Thoracic aorta (tissue), 2 donors: ENCODE measurements around the gene GDPD2. TPM values are rescaled to one million over a fixed set of nuclear protein-coding genes. Genes with fewer than 3 reads are reported as not detected.

Experiments used
- ATAC-seq: fragments of 150-250 bp; one replicate; pipeline ENCODE4 v1.8.0; 2017; ENCODE audit warnings: low read depth; ENCODE audit not compliant: insufficient number of reproducible peaks, low FRiP score
- DNase-seq: peaks from one replicate; pipeline ENCODE4 v3.0.0-alpha.2; 2020; ENCODE audit warnings: low spot score
- H3K27ac ChIP-seq, 2 donors: fragments of 200-600 bp; sonication (generic); 1 replicate in 1 of 2; 2 replicates in 1 of 2; pipeline ENCODE4 v1.5.1; 2016; ENCODE audit warnings: mild to moderate bottlenecking in 2 of 2, moderate library complexity in 2 of 2
- H3K27me3 ChIP-seq: fragments of 200-600 bp; sonication (generic); replicated peaks from 2 replicates; pipeline ENCODE4 v1.6.0; 2016; ENCODE audit warnings: mild to moderate bottlenecking; ENCODE audit not compliant: insufficient read depth
- H3K36me3 ChIP-seq: fragments of 200-600 bp; sonication (generic); one replicate; pipeline ENCODE4 v1.5.1; 2016
- H3K4me1 ChIP-seq, 2 donors: fragments of 200-600 bp; sonication (generic); 1 replicate in 1 of 2; 2 replicates in 1 of 2; pipeline versions ENCODE4 v1.5.1 to v1.6.0; 2016; ENCODE audit warnings: low read depth in 2 of 2, mild to moderate bottlenecking in 1 of 2; ENCODE audit not compliant: control insufficient read depth in 1 of 2
- H3K4me3 ChIP-seq: fragments of 200-600 bp; sonication (generic); 2 replicates; pipeline ENCODE4 v1.5.1; 2016; ENCODE audit warnings: mild to moderate bottlenecking
- H3K9me3 ChIP-seq: fragments of 200-600 bp; sonication (generic); 2 replicates; pipeline ENCODE4 v1.5.1; 2016
- CTCF ChIP-seq: fragments of 200-600 bp; sonication (generic); IDR thresholded peaks from one replicate; pipeline ENCODE4 v1.5.1; 2019; ENCODE audit warnings: antibody characterized with exemption
- total RNA-seq, 2 donors: library from RNA; depleted of rRNA; stranded (reverse); fragments of >200 nt; gene quantifications; one replicate each; pipeline versions ENCODE4 v1.1.0 to v1.2.3, GENCODE V29; 2016

The GDPD2 gene
- total RNA-seq, 2 donors from 2014 or later: not detected

GRCh38 chrX:70477734-70478075, 54.6 kb downstream of the GDPD2 start:
- no peaks in the 10 kb centered on the region for H3K36me3 ChIP-seq
- H3K4me1 ChIP-seq: peaks cover 13 to 49% of the 10 kb centered on the region in 2 donors
- H3K27ac ChIP-seq: peak overlapping the region; percentile 65 to 85
- H3K4me3 ChIP-seq: peak overlapping the region; percentile 45
- H3K9me3 ChIP-seq: no peaks in the 10 kb centered on the region
- TF ChIP-seq CTCF: no peak
- DNase-seq (no peak), ATAC-seq (no peak)
- no peaks in the 10 kb centered on the region for H3K27me3 ChIP-seq

DNA sequence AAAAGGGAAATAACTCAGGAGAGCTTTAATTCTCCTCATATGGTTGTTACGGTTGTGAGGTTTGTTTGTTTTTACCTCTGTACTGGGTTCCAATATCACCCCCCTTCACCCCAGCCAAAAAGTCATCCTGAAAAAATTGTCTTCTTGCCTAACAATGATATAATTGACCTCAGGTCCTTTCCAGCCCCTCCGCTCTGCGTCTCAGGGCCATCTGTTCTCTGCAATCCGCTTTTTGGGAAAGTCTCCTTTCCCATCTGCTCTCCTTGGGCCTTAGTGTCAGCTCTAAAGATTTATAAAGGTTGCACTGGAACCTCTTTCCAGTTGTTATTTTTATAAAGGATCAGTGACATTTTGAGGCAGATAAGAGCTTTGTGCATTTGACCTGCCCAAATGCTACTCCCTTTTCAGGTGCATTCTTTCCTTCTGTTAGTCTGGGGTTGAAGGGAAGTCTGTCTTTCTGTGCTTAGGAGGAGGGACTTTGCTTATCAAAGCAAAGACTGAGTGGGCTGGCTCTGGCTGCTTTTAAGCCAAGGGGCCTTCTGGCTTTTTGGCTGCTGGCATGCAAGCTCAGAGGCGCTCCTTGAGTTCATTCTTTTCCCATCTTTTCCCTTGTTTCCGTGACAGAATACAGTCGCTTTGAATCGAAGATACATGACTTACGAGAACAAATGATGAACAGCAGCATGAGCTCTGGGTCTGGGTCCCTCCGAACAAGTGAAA, 55.6 kb downstream of the GDPD2 start:
- DNase-seq (no peak), ATAC-seq (no peak)
- Histone ChIP-seq H3K4me1 (peaks cover 13 to 49% of the 10 kb centered on the region in 2 donors), H3K27me3 (no peaks in the 10 kb centered on the region), H3K27ac (peak overlapping the region; percentile 65 to 85), H3K36me3 (no peaks in the 10 kb centered on the region), H3K4me3 (no peak overlapping the region), H3K9me3 (no peaks in the 10 kb centered on the region)
- no peak for TF ChIP-seq CTCF

GRCh38 chrX:70479247-70479921, 56.3 kb downstream of the GDPD2 start:
- TF ChIP-seq CTCF: no peak
- ATAC-seq: no peak

DNA sequence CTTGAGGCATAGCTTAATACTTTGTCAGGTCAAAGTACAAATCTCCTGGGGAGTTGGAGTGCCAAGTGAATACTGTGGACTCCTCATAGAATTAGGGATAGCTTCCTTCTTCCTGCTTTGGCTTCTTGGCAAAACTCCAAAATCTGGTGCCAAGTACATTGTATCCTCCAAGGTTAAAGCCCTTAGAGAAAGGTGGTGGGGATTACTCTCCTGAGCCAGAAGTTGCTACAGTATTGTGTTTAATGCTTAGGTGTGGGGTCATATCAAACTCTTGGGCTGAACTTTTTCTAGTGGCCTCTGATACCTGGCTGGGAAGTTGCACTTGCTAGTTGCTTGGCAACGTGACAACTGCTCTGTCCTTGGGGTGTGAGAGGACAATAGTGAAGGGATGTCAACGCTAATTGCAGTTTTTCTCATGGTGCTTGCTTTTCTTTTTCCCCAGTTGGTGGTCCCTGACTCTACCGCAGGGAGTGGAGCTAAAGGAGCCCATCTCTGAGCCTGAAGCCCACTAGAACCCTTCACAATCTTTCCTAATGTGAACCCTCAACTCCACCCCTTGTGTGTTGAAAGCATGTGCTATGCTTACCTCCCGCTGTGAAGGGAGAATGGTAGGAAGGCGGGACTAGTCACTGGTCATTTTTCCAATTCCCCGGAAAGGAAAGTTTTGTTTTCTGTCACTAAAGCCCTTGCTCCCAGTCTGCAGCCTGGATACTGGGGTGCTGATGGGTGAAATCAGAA, 57.0 kb downstream of the GDPD2 start:
- peaks cover 13 to 49% of the 10 kb centered on the region in 2 donors for H3K4me1 ChIP-seq
- no peaks in the 10 kb centered on the region for H3K27me3 ChIP-seq
- no peak for ATAC-seq
- H3K27ac ChIP-seq: peak overlapping the region; percentile 47 to 85
- peak overlapping the region; percentile 4 for H3K4me3 ChIP-seq
- DNase-seq: no peak
- no peaks in the 10 kb centered on the region for H3K9me3 ChIP-seq
- TF ChIP-seq CTCF: no peak
- H3K36me3 ChIP-seq: no peaks in the 10 kb centered on the region

More at GRCh38 chrX:70479247-70479921, 56.3 kb downstream of the GDPD2 start:
- peaks cover 13 to 49% of the 10 kb centered on the region in 2 donors for H3K4me1 ChIP-seq
- H3K27me3 ChIP-seq: no peaks in the 10 kb centered on the region
- no peak overlapping the region for H3K4me3 ChIP-seq
- no peaks in the 10 kb centered on the region for H3K9me3 ChIP-seq
- no peak for DNase-seq
- peak overlapping the region; percentile 47 to 85 for H3K27ac ChIP-seq
- H3K36me3 ChIP-seq: no peaks in the 10 kb centered on the region

- peak overlapping the region in 1 of 2 donors; percentile 85 for H3K27ac ChIP-seq
- no peak for TF ChIP-seq CTCF
- no peaks in the 10 kb centered on the region for H3K36me3 ChIP-seq
- H3K4me1 ChIP-seq: peaks cover 13 to 49% of the 10 kb centered on the region in 2 donors
- ATAC-seq: no peak
- no peaks in the 10 kb centered on the region for H3K27me3 ChIP-seq
- no peaks in the 10 kb centered on the region for H3K9me3 ChIP-seq
- H3K4me3 ChIP-seq: peak overlapping the region; percentile 4
- no peak for DNase-seq
These were observed 57.5 kb downstream of the GDPD2 start for GRCh38 chrX:70480660-70481018.
